ENCODE results near the gene CIROP. TPM values are rescaled to one million over a fixed set of nuclear protein-coding genes. Genes with fewer than 3 reads are reported as not detected.

Gene CIROP
- total RNA-seq, result not detected

GRCh38 chr14:23104591-23105347, at the start of gene CIROP:
TSS of gene CIROP (minus strand) at chr14:23104989. CDS start at chr14:23104920, 69 bp downstream.
- Histone ChIP-seq H3K36me3 (no peaks in the 10 kb centered on the region), H3K9me3 (no peaks in the 10 kb centered on the region), H3K27me3 (no peaks in the 10 kb centered on the region), H3K27ac (no peak within 1 kb of the TSS), H3K4me1 (no peaks in the 10 kb centered on the region), H3K4me3 (no peak within 1 kb of the TSS)
- 68% methylated on average over 11 of the region's 11 CpGs for WGBS
- TF ChIP-seq POLR2AphosphoS5 (IDR thresholded peaks at IDR 0.05), result no peak
- TF ChIP-seq CTCF (IDR thresholded peaks at IDR 0.05), result no peak
- no peak for TF ChIP-seq EP300 (IDR thresholded peaks at IDR 0.05)
- no peak for TF ChIP-seq POLR2A (IDR thresholded peaks at IDR 0.05)
- DNase-seq (ENCODE audit: low spot score in 2 of 2), result peak in 1 of 2 donors; percentile 48

GRCh38 chr14:23153851-23154796, 49.3 kb upstream of the CIROP start:
- peak overlapping the region; percentile 46 for H3K4me3 ChIP-seq
- TF ChIP-seq CTCF (IDR thresholded peaks at IDR 0.05) (no peak), POLR2AphosphoS5 (IDR thresholded peaks at IDR 0.05) (peak in 2 of 3 donors; percentile 18 to 41), POLR2A (IDR thresholded peaks at IDR 0.05) (peak in 1 of 2 donors; percentile 71), EP300 (IDR thresholded peaks at IDR 0.05) (peak; percentile 78)
- H3K36me3 ChIP-seq, result no peaks in the 10 kb centered on the region
- peaks cover 71% of the 10 kb centered on the region for H3K4me1 ChIP-seq
- peak; percentile 96 to 97 for DNase-seq (ENCODE audit: low spot score in 2 of 2)
- H3K27me3 ChIP-seq, result no peaks in the 10 kb centered on the region
- H3K9me3 ChIP-seq, result no peaks in the 10 kb centered on the region
- WGBS, result 13% methylated on average over 18 of the region's 28 CpGs
- peak overlapping the region; percentile 96 for H3K27ac ChIP-seq

GRCh38 chr14:23151342-23151741, 46.6 kb upstream of the CIROP start:
- WGBS, result 100% methylated on average over 2 of the region's 2 CpGs
- H3K27me3 ChIP-seq, result no peaks in the 10 kb centered on the region
- no peaks in the 10 kb centered on the region for H3K9me3 ChIP-seq
- no peak for DNase-seq (ENCODE audit: low spot score in 2 of 2)
- H3K4me1 ChIP-seq, result peaks cover 77% of the 10 kb centered on the region
- no peaks in the 10 kb centered on the region for H3K36me3 ChIP-seq
- TF ChIP-seq CTCF (IDR thresholded peaks at IDR 0.05), result no peak
- no peak for TF ChIP-seq EP300 (IDR thresholded peaks at IDR 0.05)
- TF ChIP-seq POLR2AphosphoS5 (IDR thresholded peaks at IDR 0.05), result no peak
- TF ChIP-seq POLR2A (IDR thresholded peaks at IDR 0.05), result no peak
- no peak overlapping the region for H3K4me3 ChIP-seq
- no peak overlapping the region for H3K27ac ChIP-seq

- peaks cover 73% of the 10 kb centered on the region for H3K4me1 ChIP-seq
- H3K4me3 ChIP-seq, result no peak overlapping the region
- no peak overlapping the region for H3K27ac ChIP-seq
- H3K27me3 ChIP-seq, result no peaks in the 10 kb centered on the region
- no peak for TF ChIP-seq POLR2A (IDR thresholded peaks at IDR 0.05)
- no peak for TF ChIP-seq CTCF (IDR thresholded peaks at IDR 0.05)
- TF ChIP-seq EP300 (IDR thresholded peaks at IDR 0.05), result no peak
- no peak for TF ChIP-seq POLR2AphosphoS5 (IDR thresholded peaks at IDR 0.05)
- H3K36me3 ChIP-seq, result no peaks in the 10 kb centered on the region
- DNase-seq (ENCODE audit: low spot score in 2 of 2), result no peak
- no peaks in the 10 kb centered on the region for H3K9me3 ChIP-seq
Measured at GRCh38 chr14:23149745-23150144, 45.0 kb upstream of the CIROP start.

Measured in suprapubic skin (tissue), 4 donors.